ENCODE data around the gene ABCA8.
"Not testable (repeated sequence)": the region's sequence is repeated elsewhere in the genome, so short reads cannot be mapped to it uniquely, and the experiment has no call there.

The ABCA8 gene

DNA sequence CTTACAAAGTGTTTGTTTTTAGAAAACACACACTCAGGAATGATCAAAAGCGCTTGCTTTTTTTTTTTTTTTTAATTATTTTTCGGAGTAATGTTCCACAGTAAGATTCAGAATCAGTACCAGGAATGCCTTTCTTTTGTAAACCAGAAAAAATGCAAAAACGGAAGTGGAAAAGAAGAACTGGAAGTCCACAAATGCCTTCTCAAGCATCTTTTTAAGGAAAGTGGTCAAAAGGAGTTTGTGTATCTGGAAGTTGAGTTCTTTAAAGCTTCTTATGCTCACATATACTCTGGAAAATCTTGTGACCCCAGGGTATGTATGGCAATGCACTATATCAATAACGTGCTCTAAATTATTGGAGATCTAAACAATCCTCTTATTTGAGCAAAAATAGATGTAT is 126.0 kb downstream of the ABCA8 start (continued):
- TF ChIP-seq, protein P1, sequence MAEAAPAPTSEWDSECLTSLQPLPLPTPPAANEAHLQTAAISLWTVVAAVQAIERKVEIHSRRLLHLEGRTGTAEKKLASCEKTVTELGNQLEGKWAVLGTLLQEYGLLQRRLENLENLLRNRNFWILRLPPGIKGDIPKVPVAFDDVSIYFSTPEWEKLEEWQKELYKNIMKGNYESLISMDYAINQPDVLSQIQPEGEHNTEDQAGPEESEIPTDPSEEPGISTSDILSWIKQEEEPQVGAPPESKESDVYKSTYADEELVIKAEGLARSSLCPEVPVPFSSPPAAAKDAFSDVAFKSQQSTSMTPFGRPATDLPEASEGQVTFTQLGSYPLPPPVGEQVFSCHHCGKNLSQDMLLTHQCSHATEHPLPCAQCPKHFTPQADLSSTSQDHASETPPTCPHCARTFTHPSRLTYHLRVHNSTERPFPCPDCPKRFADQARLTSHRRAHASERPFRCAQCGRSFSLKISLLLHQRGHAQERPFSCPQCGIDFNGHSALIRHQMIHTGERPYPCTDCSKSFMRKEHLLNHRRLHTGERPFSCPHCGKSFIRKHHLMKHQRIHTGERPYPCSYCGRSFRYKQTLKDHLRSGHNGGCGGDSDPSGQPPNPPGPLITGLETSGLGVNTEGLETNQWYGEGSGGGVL (tag by site-specific recombination; IDR thresholded peaks at IDR 0.05), result no peak
- no peak for TF ChIP-seq KLF10 (tag by site-specific recombination; IDR thresholded peaks at IDR 0.05)
- no peak for TF ChIP-seq ZNF48 (tag by site-specific recombination; IDR thresholded peaks at IDR 0.05)
- no peak for TF ChIP-seq ZNF433 (tag by site-specific recombination; IDR thresholded peaks at IDR 0.05; ENCODE audit: low read depth)
- TF ChIP-seq KLF7 (tag by site-specific recombination; IDR thresholded peaks at IDR 0.05; ENCODE audit: borderline replicate concordance), result no peak
- no peak for TF ChIP-seq IKZF3 (tag by site-specific recombination; IDR thresholded peaks at IDR 0.05)
- TF ChIP-seq, protein P2, sequence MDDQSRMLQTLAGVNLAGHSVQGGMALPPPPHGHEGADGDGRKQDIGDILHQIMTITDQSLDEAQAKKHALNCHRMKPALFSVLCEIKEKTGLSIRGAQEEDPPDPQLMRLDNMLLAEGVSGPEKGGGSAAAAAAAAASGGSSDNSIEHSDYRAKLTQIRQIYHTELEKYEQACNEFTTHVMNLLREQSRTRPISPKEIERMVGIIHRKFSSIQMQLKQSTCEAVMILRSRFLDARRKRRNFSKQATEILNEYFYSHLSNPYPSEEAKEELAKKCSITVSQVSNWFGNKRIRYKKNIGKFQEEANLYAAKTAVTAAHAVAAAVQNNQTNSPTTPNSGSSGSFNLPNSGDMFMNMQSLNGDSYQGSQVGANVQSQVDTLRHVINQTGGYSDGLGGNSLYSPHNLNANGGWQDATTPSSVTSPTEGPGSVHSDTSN (CRISPR knock-in tag; IDR thresholded peaks at IDR 0.05), result no peak

DNA sequence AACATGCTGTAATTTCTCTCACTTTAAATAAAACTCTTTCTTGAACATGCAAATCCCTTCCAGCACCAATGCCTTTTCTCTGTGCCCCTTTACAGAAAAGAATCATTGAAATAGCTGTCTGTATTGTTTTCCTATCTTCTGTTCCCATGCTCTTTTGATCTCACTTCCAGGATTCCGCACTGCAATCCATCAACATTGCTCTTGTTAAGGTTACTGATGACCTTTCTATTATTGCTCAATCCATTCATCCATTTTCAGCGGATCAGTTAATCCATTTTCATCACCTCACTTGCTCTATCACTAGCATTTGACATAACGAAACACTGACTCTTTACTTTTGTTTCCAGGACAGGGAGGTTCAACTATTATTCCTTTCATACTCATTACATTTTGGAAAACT is 130.5 kb downstream of the ABCA8 start:
- CTCF ChIA-PET, result no interaction called here
- peaks cover 15% of the 10 kb centered on the region for H3K4me1 ChIP-seq (ENCODE audit: control insufficient read depth, insufficient read depth, low read length)
- TF ChIP-seq GLI4 (tag by site-specific recombination; IDR thresholded peaks at IDR 0.05) (no peak), ZNF292 (tag by site-specific recombination; IDR thresholded peaks at IDR 0.05; ENCODE audit: borderline replicate concordance, low read depth) (no peak), ZNF266 (tag by site-specific recombination; IDR thresholded peaks at IDR 0.05; ENCODE audit: low read depth) (no peak), GLIS2 (tag by site-specific recombination; IDR thresholded peaks at IDR 0.05) (no peak), ZNF791 (tag by site-specific recombination; IDR thresholded peaks at IDR 0.05) (no peak), ZNF707 (tag by site-specific recombination; IDR thresholded peaks at IDR 0.05) (no peak), ZNF354C (tag by site-specific recombination; IDR thresholded peaks at IDR 0.05; ENCODE audit: borderline replicate concordance, low read depth) (no peak), MYNN (tag by site-specific recombination; IDR thresholded peaks at IDR 0.05; ENCODE audit: borderline replicate concordance) (no peak), YY2 (tag by site-specific recombination; IDR thresholded peaks at IDR 0.05) (no peak)
- TF ChIP-seq, protein P3, sequence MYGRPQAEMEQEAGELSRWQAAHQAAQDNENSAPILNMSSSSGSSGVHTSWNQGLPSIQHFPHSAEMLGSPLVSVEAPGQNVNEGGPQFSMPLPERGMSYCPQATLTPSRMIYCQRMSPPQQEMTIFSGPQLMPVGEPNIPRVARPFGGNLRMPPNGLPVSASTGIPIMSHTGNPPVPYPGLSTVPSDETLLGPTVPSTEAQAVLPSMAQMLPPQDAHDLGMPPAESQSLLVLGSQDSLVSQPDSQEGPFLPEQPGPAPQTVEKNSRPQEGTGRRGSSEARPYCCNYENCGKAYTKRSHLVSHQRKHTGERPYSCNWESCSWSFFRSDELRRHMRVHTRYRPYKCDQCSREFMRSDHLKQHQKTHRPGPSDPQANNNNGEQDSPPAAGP (tag by site-specific recombination; IDR thresholded peaks at IDR 0.05), result no peak
- TF ChIP-seq, protein P4, sequence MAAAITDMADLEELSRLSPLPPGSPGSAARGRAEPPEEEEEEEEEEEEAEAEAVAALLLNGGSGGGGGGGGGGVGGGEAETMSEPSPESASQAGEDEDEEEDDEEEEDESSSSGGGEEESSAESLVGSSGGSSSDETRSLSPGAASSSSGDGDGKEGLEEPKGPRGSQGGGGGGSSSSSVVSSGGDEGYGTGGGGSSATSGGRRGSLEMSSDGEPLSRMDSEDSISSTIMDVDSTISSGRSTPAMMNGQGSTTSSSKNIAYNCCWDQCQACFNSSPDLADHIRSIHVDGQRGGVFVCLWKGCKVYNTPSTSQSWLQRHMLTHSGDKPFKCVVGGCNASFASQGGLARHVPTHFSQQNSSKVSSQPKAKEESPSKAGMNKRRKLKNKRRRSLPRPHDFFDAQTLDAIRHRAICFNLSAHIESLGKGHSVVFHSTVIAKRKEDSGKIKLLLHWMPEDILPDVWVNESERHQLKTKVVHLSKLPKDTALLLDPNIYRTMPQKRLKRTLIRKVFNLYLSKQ (tag by site-specific recombination; IDR thresholded peaks at IDR 0.05; ENCODE audit: borderline replicate concordance), result no peak
- H3K27ac ChIP-seq (ENCODE audit: extremely low read depth, low read depth, low read length), result no peak overlapping the region
- H3K4me3 ChIP-seq (ENCODE audit: low read depth, low read length), result no peak overlapping the region
- H3K9me3 ChIP-seq (ENCODE audit: control insufficient read depth, insufficient read depth, low read depth, low read length), result no peaks in the 10 kb centered on the region
- no peaks in the 10 kb centered on the region for H3K36me3 ChIP-seq (ENCODE audit: control insufficient read depth in 2 of 2, insufficient read depth in 1 of 2, low read length in 2 of 2)
- POLR2A ChIA-PET, result no interaction called here

DNA sequence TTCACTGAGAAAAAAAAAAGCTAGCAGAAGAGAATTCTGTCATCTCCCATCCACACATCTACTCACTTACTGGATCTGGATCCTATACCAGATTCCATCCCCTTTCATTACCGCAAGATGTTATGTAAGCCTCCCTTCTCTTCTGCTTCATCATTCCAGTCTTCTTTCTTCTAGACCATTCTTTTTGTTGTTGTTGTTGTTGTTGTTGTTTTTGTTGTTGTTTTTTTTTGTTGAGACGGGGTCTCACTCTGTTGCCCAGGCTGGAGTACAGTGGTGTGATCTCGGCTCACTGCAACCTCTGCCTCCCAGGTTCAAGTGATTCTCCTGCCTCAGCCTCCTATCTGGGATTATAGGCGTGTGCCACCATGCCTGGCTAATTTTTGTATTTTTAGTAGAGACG is 131.0 kb downstream of the ABCA8 start:
- H3K4me3 ChIP-seq (ENCODE audit: low read depth, low read length); POLR2A ChIA-PET; H3K36me3 ChIP-seq (ENCODE audit: control insufficient read depth in 2 of 2, insufficient read depth in 1 of 2, low read length in 2 of 2); CTCF ChIA-PET; H3K9me3 ChIP-seq (ENCODE audit: control insufficient read depth, insufficient read depth, low read depth, low read length); H3K27ac ChIP-seq (ENCODE audit: extremely low read depth, low read depth, low read length): not testable (repeated sequence)
- H3K4me1 ChIP-seq (ENCODE audit: control insufficient read depth, insufficient read depth, low read length), result peaks cover 15% of the 10 kb centered on the region

All from HEK293 (cell line).